Inflammatory macrophage treated with lipopolysaccharide for 4 hours (primary cell): ENCODE measurements around the gene PCBP3.

Experiments
- DNase-seq: peaks from one replicate; pipeline ENCODE4 v3.0.0-alpha.2; 2020

PCBP3 gene

DNA sequence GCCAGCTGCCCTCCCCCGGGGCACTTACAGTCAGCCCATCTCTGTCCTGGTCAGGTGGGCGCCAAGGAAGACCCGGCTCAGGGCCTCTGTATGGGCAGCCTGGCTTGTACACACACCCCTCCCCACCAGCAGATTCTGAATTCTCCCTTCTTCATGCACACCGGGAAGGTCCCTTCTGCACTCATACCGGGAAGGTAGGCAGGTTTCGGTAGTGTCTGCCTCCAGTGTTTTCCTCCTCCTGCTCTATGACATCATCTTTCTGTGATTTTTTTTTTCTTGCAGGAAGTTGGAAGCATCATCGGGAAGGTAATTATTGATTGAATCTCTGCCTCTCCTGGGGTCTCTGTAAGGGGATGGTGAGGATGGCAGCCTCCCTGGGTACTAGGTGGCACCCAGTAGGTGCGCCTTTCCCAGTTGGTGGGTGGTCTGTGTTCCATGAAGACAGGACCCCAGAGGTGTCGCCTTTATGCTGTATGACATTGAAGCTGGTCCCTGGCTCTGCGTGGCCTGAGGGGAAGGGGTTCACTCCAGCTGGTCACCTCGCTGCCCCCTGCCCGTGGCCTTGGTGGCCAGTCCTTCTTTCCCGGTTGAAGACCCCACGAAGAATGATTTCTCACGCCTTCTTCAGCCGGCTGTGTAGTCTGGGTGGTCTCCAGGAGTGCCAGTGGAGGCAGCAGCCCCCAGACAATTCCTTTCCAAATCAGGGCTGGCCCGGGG, 255.9 kb downstream of the PCBP3 start:
- DNase-seq = no peak

DNA sequence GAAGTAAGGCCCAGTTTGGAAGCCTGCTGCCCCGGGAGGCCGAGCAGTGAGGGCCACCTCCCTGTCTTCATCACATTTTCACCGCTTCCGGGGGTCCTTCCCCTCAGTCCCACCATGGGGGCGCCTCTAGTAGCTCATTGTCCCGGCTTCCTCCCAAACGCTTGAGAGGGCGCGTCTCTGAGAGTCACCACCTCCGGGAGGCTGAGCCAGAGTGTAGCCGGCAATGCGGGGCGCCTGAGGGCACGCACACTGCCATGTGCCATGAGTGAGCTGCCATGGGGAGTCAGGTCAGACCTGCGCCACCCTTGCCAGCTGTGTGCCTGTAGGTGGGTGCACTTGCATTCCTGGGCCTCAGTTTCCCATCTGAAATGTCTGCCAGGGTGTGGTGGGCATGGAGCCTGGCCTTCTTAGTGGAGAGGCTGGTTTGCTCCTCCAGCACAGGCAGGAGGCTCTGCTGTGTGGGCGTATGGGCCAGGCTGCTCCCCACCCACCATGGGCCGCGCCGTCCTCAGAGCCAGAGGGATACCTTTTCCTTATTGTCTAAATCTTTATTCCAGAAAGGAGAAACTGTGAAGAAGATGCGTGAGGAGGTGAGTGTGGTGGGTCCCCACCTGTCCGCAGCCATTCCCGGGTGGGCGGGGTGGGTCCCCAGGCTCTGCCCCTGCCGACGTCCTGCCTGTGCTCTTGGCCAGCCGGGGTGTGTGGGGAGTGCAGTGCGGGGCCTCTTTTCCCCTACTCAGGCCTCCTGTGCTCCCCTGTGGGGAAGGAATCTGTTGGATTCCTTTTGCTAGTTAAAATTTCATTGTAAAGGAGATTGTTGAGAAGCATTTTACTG, 256.7 kb downstream of the PCBP3 start:
- DNase-seq = no peak

GRCh38 chr21:45901061-45901690, 257.7 kb downstream of the PCBP3 start:
- no peak for DNase-seq

- DNase-seq = no peak
Measured at GRCh38 chr21:45902292-45902995, 258.9 kb downstream of the PCBP3 start.

GRCh38 chr21:45905196-45905595, 261.7 kb downstream of the PCBP3 start:
- no peak for DNase-seq

- no peak for DNase-seq
Measured at GRCh38 chr21:45906196-45906805, 262.8 kb downstream of the PCBP3 start.

GRCh38 chr21:45906859-45907258, 263.3 kb downstream of the PCBP3 start:
- DNase-seq = no peak

GRCh38 chr21:45908536-45909237, 265.2 kb downstream of the PCBP3 start:
- no peak for DNase-seq

DNA sequence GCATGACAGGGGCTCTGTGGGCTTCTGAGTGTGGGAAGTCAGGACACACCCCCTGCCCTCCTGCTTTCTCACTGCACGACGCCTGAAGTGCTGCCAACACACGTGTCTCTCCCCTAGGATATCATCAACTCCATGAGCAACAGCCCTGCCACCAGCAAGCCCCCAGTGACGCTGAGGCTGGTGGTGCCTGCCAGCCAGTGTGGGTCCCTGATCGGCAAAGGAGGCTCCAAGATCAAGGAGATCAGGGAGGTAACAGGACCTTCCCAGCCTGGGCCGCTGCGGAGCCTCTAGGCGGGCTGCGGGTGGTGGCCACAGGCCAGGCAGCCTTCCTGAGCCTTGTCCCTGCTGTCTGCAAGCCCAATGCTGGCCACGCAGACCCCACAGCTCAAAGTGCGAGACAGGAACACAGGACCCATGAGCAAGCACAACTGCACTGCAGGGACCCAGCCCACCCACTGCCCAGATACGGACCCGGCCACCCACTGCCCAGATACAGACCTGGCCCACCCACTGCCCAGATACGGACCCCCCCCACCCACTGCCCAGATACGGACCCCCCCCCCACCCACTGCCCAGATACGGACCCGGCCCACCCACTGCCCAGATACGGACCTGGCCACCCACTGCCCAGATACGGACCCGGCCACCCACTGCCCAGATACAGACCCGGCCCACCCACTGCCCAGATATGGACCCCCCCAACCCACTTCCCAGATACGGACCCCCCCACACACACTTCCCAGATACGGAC, 265.9 kb downstream of the PCBP3 start:
- DNase-seq = no peak

DNA sequence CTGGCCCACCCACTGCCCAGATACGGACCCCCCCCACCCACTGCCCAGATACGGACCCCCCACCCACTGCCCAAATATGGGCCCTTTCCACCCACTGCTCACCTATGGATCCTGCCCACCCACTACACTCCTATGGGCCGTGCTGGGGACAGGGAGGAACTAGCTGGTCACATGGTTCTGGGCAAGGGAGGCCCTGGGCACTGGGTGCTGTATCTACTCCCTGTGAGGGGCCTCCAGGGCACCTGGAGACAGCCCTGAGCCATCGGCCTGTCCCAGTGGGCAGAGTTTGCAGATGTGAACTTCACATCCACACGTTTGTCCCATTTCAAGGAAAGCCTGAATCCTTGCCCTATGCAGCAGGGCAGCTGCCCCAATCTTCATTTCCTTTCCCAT, 266.6 kb downstream of the PCBP3 start:
- no peak for DNase-seq

- DNase-seq = no peak
Measured at GRCh38 chr21:45910548-45911221, 267.2 kb downstream of the PCBP3 start.

DNA sequence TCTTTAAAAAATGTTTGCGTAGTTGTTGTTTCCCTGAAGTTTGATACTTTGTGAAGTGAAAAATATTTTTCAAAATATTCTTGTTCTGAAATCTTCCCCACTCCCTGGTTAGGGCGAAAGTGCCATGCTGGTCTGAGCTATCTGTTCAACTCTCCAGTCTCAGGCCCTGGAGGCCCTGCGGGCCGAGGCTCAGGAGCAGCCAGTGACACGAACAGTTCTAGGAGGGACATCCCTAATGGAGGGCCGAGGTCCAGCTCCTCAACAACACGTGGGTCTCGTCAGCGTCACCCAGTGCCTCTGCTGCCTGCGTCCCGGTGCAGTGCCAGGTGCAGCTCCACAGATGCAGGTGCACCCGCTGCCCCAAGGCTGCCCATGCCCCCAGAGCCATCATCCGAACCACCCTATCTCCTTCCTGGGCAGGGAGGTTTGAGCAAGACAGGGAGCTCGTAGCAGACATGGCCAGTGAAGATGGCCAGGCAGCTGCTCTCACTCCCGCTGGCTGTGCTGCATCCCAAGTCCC, 268.3 kb downstream of the PCBP3 start:
- no peak for DNase-seq

DNA sequence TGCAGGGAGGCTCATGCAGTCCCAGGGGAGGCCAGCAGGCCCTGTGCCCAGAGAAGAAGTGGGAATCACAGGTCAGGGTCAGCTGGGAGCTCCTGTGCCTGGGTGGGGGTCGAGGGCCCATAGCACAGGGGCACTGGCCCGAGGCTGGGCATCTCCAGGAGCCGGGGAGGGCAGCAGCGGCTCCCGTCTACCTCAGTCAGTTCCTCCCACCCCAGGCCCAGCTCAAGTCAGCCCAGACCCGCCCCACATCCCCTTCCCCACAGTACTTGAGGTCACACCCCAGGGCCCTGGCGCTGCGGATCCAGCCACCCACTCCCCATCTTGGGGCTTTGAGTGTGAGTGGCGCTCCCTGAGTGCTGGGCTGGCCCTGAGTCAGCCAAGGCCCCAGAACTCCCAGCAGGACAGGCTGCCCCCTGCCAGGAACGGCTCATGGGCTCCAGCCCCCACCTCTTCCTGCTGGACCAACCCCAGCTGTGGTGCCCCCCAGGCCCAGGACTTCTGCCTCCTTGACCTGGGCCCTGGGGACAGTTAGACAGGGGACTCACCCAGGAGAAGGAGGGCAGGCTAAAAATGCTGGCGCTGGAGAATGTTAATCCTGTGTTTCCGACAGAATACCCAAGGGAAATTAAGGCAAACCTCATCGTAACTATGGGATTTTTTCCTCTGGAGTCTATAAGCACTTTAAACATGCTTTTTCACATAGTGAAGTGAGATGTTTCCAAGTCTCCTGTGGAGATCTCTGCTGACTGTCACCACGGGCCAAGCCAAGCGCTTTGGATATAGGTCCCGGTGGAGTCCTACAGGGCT, 269.3 kb downstream of the PCBP3 start:
- DNase-seq = no peak

- no peak for DNase-seq
Measured at GRCh38 chr21:45913418-45913765, 269.9 kb downstream of the PCBP3 start.

DNA sequence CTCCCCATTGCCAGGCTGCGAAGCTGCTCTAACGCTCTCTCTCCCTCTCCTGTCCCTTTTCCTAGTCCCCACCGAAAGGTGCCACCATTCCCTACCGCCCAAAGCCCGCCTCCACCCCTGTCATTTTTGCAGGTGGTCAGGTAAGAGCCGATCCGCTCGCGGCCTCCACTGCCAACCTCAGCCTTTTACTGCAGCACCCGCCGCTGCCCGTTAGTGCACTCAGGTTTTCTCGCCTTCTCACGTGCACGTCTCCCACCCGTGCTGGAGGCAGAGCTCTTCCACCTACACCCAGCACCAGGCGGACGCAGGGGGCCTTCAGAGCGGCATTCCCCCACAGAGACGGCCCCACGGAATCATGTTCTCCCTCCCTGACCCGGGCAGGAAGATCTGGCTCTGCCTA, 270.4 kb downstream of the PCBP3 start:
- no peak for DNase-seq

- no peak for DNase-seq
Measured at GRCh38 chr21:45914321-45914845, 270.9 kb downstream of the PCBP3 start.

DNA sequence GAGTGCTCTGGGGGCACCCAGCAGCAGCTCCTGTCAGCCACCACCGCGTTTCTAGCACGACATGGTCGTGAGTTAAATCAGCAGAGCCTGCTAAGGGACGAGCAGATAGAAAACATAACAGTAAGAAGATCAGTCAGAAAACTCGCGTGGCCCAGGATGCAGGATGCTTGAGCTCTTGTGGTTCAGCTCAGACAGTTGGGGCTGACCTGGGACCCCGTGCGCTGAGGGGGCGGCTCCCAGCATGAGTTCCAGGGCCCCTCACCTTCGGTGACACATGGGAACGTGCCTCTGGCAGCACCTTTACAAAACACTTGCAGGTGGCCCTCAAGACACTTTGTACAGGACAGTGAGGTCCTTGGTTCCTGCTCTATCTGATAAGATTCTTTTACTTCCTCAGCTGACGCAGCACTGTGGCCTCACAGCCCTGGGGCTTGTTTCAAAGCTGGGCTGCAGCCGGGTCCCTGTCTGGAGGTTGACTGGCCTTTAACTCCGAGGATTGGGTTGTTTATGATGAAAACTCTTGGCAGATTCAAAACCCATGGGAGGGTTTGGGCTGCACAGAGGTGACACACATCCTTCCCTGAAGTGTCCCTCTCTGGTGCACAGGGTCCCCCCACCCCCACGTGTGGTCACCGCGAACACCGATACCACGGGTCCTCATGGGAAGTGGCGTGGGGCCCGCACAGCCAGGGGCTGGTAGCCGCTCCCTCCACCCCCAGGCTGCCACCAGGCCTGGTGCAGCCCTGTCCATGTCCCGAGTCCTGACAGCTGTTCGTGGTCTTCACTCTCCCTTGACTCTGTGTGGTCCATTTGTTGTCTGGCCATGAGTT, 272.7 kb downstream of the PCBP3 start:
- no peak for DNase-seq

- no peak for DNase-seq
Measured at GRCh38 chr21:45917241-45917640, 273.7 kb downstream of the PCBP3 start.

- no peak for DNase-seq
Measured at GRCh38 chr21:45918011-45918410, 274.5 kb downstream of the PCBP3 start.
